Measurements from ENCODE around the gene ZNF180.
"Not testable (repeated sequence)": the region's sequence is repeated elsewhere in the genome, so short reads cannot be mapped to it uniquely, and the experiment has no call there.

The ZNF180 gene

GRCh38 chr19:44496711-44497110 lies 3.6 kb downstream of the ZNF180 start:
- DNase-seq = no peak

GRCh38 chr19:44476559-44477408 lies 23.5 kb downstream of the ZNF180 start:
- DNase-seq = no peak

GRCh38 chr19:44468730-44469129 lies 31.6 kb downstream of the ZNF180 start:
- DNase-seq = not testable (repeated sequence)

- DNase-seq = not testable (repeated sequence)
These were observed 37.6 kb downstream of the ZNF180 start for GRCh38 chr19:44462600-44463286.

- DNase-seq = not testable (repeated sequence)
These were observed 44.3 kb downstream of the ZNF180 start for GRCh38 chr19:44456016-44456415.

- DNase-seq = no peak
These were observed 45.2 kb downstream of the ZNF180 start for GRCh38 chr19:44455100-44455499.

GRCh38 chr19:44452367-44452766 lies 48.0 kb downstream of the ZNF180 start:
- no peak for DNase-seq

- DNase-seq = no peak
These were observed 48.6 kb downstream of the ZNF180 start for GRCh38 chr19:44451687-44452086.

GRCh38 chr19:44447916-44448674 lies 52.2 kb downstream of the ZNF180 start, which contains the start of gene ZNF229:
TSS of gene ZNF229 (minus strand) at chr19:44448472. CDS start at chr19:44442847, 5,625 bp downstream.
- no peak for DNase-seq

- no peak for DNase-seq
These were observed 61.9 kb downstream of the ZNF180 start for GRCh38 chr19:44438441-44438840.

GRCh38 chr19:44435441-44435840 lies 64.9 kb downstream of the ZNF180 start:
- DNase-seq = no peak

- no peak for DNase-seq
These were observed 69.4 kb downstream of the ZNF180 start for GRCh38 chr19:44430956-44431355.
